Adrenal gland (tissue), 12 donors: ENCODE data around the gene PRPF19. TPM values are rescaled to one million over a fixed set of nuclear protein-coding genes. Genes with fewer than 3 reads are reported as not detected.
A peak's percentile ranks its signal among the peaks of the same experiment; 100 is the strongest.

ENCODE experiments used
- DNase-seq, 7 donors: peaks; one replicate each; pipeline ENCODE4 v3.0.0-alpha.2; 2019 to 2020
- H3K27ac ChIP-seq, 5 donors: fragments of 200-600 bp; sonication (generic) in 4 of 5; 1 replicate in 3 of 5; 2 replicates in 2 of 5; pipeline versions ENCODE4 v1.5.1 to v1.8.0; 2016 to 2020; ENCODE audit warnings: mild to moderate bottlenecking in 1 of 5
- H3K27me3 ChIP-seq: fragments of 200-600 bp; 2 replicates; pipeline ENCODE4 v1.8.0; 2021
- H3K36me3 ChIP-seq, 2 donors: fragments of 200-600 bp; replicated peaks in 1 of 2; 1 replicate in 1 of 2; 2 replicates in 1 of 2; pipeline versions ENCODE4 v1.5.1 to v1.8.0; 2018 to 2022
- H3K4me1 ChIP-seq, 2 donors: fragments of 200-600 bp; replicated peaks in 1 of 2; 1 replicate in 1 of 2; 2 replicates in 1 of 2; pipeline versions ENCODE4 v1.5.1 to v1.8.0; 2018 to 2021
- H3K4me3 ChIP-seq, 4 donors: fragments of 200-600 bp; sonication (generic) in 3 of 4; one replicate each; pipeline ENCODE4 v1.5.1; 2016 to 2018
- H3K9me3 ChIP-seq, 3 donors: fragments of 200-600 bp; sonication (generic) in 1 of 3; replicated peaks in 1 of 3; 1 replicate in 2 of 3; 2 replicates in 1 of 3; pipeline versions ENCODE4 v1.5.1 to v1.8.0; 2016 to 2021
- POLR2A ChIP-seq, 2 donors: fragments of 450-650 bp; IDR thresholded peaks; one replicate each; pipeline ENCODE4 v1.6.1; 2017; ENCODE audit warnings: antibody characterized with exemption in 2 of 2, mild to moderate bottlenecking in 2 of 2, moderate library complexity in 1 of 2
- WGBS, 4 donors: extraction: QIAGEN DNeasy Blood & Tissue Kit in 2 of 4; methylation state at CpG; one replicate each; pipeline versions ENCODE4 v1.1.5 to v1.1.7; 2013 to 2017; 5-methylcytosine and 5-hydroxymethylcytosine counted together
- intact Hi-C, 2 donors: fragments of 100-400 bp; cut with DNase I; formaldehyde crosslinking; loops; one replicate each; pipeline versions ENCODE4 v1.14.1 to v1.15.0; 2022 to 2023
- polyA plus RNA-seq, 3 donors: library from polyadenylated mRNA; stranded (reverse); fragments of 200-250 nt in 2 of 3; fragments of 350-450 nt in 1 of 3; fragmentation: Illumina TruSeq in 1 of 3; extraction: RNeasy Lipid Tissue Mini Kit (QIAGEN cat#74804) in 1 of 3; gene quantifications; one replicate each; pipeline ENCODE4 v1.2.3, GENCODE V29; 2013 to 2014
- total RNA-seq, 9 donors: library from RNA; depleted of rRNA in 4 of 9; stranded (reverse); fragments of >200 nt in 4 of 9; fragments of 120-200 nt in 1 of 9; fragmentation: NEBNext Ultra II Directional in 1 of 9; extraction: Animal tissue kit (Norgen Biotek cat#: 25700) in 1 of 9; gene quantifications; one replicate each; pipeline versions ENCODE4 v1.1.0 to v1.2.4, GENCODE V29; 2013 to 2023
- TF ChIP-seq, protein P1 (sequence below), 6 experiments: fragments of 450-650 bp in 4 of 6; fragments of 200-600 bp in 2 of 6; sonication (generic) in 1 of 6; IDR thresholded peaks; 1 replicate in 5 of 6; 2 replicates in 1 of 6; pipeline versions ENCODE4 v1.5.1 to v1.8.0; 2016 to 2021; ENCODE audit warnings: antibody characterized with exemption in 6 of 6, mild to moderate bottlenecking in 2 of 6, moderate library complexity in 1 of 6
- donor health status: healthy with polysubstance abuse.
- donor health status: Bipolar disorder and iron deficiency.
- donor health status: DM: yes; HTN: yes; CAD: no.
- donor health status: DM: no; HTN: no; CAD: no.
- donor health status: DM: no; HTN: no; CAD: no.
- donor health status: DM: yes; HTN: yes; CAD: no.

The PRPF19 gene
- total and polyA plus RNA-seq, 12 donors: 45.5 to 129 (median 100.0) TPM

DNA sequence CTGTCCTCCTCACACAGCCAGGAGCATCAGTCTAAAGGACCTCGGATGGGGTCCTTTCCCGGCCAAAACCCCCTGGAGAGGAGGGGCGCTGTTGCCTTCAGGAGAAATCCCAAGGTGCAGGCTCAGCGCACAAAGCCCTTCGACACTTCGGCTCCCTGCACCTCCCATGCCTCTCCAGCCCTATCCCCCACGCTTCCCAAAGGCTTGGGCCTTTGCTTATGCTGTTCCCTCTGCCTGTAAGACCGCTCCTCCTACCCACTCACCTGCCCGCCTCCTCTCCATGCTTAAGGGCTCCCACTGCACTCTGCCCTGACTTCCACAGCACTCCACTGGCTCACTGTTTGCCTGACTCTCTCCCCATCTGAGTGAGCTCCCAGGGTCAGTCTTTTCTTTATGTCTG is 32.1 kb upstream of the PRPF19 start:
- Histone ChIP-seq H3K36me3 (peaks cover 0 to 7% of the 10 kb centered on the region in 2 donors), H3K9me3 (no peaks in the 10 kb centered on the region), H3K4me1 (no peaks in the 10 kb centered on the region), H3K27me3 (no peaks in the 10 kb centered on the region), H3K27ac (no peak overlapping the region), H3K4me3 (no peak overlapping the region)
- 78 to 88% (median 85%) methylated on average over 9 of the region's 9 CpGs for WGBS, 4 donors
- TF ChIP-seq POLR2A (IDR thresholded peaks at IDR 0.05): no peak
- TF ChIP-seq, protein P1, sequence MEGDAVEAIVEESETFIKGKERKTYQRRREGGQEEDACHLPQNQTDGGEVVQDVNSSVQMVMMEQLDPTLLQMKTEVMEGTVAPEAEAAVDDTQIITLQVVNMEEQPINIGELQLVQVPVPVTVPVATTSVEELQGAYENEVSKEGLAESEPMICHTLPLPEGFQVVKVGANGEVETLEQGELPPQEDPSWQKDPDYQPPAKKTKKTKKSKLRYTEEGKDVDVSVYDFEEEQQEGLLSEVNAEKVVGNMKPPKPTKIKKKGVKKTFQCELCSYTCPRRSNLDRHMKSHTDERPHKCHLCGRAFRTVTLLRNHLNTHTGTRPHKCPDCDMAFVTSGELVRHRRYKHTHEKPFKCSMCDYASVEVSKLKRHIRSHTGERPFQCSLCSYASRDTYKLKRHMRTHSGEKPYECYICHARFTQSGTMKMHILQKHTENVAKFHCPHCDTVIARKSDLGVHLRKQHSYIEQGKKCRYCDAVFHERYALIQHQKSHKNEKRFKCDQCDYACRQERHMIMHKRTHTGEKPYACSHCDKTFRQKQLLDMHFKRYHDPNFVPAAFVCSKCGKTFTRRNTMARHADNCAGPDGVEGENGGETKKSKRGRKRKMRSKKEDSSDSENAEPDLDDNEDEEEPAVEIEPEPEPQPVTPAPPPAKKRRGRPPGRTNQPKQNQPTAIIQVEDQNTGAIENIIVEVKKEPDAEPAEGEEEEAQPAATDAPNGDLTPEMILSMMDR (IDR thresholded peaks at IDR 0.05): no peak
- no peak for DNase-seq
- intact Hi-C loops: no loop called here

DNA sequence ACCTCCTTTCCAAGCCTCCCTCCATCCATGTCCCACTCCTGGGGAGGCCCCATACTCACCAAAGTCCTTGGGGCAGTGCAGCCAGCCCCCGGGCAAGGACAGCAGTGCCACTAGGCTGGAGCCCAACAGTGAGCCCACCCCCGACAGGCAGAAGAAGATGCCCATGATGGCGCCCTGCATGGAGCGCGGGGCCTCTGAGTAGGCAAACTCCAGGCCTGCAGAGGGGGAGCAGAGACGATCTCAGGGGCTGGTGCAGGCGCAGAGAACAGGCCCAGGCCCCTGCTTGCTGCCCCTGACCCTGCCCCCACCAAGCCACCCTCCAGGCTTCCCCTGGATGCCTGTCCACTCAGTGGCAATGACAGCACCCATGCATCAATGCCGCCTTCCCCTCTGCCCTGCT is 31.4 kb upstream of the PRPF19 start:
- H3K36me3 ChIP-seq: peaks cover 0 to 7% of the 10 kb centered on the region in 2 donors
- H3K27ac ChIP-seq: peak overlapping the region in 1 of 5 donors; percentile 76
- H3K27me3 ChIP-seq: no peaks in the 10 kb centered on the region
- TF ChIP-seq POLR2A (IDR thresholded peaks at IDR 0.05): no peak
- TF ChIP-seq, protein P1 (IDR thresholded peaks at IDR 0.05): no peak
- H3K4me1 ChIP-seq: no peaks in the 10 kb centered on the region
- WGBS, 4 donors: 83 to 90% (median 86%) methylated on average over 3 to 8 of the region's 8 CpGs
- no peak overlapping the region for H3K4me3 ChIP-seq
- DNase-seq: no peak
- H3K9me3 ChIP-seq: no peaks in the 10 kb centered on the region
- intact Hi-C loops: no loop called here

DNA sequence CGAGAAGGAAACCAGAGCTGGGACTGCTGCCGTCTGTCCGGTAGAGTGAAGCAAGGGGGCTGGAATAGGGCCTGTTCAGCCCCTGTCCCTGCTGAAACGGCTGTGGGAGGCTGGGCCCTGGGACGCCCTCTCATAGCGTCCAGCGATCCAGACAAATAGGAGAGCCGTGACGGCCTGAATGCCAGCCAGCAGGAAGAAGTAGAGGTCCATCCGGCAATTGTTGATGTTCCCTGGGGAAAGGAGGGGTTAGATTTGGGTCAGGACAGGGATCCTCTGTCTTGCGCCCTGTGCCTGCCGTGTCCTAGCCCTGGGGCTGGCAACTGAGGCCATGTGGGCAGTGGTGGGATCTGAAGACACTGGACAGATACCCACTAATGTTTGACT is 30.8 kb upstream of the PRPF19 start:
- WGBS, 4 donors: 75 to 84% (median 77%) methylated on average over 11 to 12 of the region's 12 CpGs
- intact Hi-C loops: no loop called here
- Histone ChIP-seq H3K27ac (peak overlapping the region in 2 of 5 donors; percentile 11 to 76), H3K27me3 (no peaks in the 10 kb centered on the region), H3K4me1 (no peaks in the 10 kb centered on the region), H3K36me3 (peaks cover 0 to 7% of the 10 kb centered on the region in 2 donors), H3K9me3 (no peaks in the 10 kb centered on the region), H3K4me3 (no peak overlapping the region)
- DNase-seq: peak in 3 of 7 donors; percentile 55 to 76 (median 59)
- TF ChIP-seq, protein P1 (IDR thresholded peaks at IDR 0.05): no peak
- TF ChIP-seq POLR2A (IDR thresholded peaks at IDR 0.05): no peak

DNA sequence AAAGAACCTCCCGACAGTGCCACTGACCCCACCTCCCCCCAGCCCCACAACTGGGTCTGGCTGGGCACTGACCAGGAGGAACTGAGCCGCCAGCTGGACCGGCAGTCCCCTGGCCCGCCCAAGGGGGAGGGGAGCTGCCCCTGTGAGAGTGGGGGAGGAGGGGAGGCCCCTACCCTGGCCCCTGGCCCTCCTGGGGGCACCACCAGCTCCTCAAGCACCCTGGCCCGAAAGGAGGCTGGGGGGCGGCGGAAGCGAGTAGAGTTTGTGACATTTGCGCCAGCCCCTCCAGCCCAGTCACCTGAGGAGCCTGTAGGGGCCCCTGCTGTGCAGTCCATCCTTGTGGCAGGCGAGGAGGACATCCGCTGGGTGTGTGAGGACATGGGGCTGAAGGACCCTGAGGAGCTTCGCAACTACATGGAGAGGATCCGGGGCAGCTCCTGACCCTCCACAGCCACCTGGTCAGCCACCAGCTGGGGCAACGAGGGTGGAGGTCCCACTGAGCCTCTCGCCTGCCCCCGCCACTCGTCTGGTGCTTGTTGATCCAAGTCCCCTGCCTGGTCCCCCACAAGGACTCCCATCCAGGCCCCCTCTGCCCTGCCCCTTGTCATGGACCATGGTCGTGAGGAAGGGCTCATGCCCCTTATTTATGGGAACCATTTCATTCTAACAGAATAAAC is 30.2 kb upstream of the PRPF19 start:
- 89 to 94% (median 93%) methylated on average over 6 to 18 of the region's 18 CpGs for WGBS, 4 donors
- Histone ChIP-seq H3K36me3 (peaks cover 0 to 7% of the 10 kb centered on the region in 2 donors), H3K4me3 (no peak overlapping the region), H3K4me1 (no peaks in the 10 kb centered on the region), H3K9me3 (no peaks in the 10 kb centered on the region), H3K27me3 (no peaks in the 10 kb centered on the region), H3K27ac (peak overlapping the region in 2 of 5 donors; percentile 11 to 76)
- no peak for DNase-seq
- no peak for TF ChIP-seq POLR2A (IDR thresholded peaks at IDR 0.05)
- TF ChIP-seq, protein P1 (IDR thresholded peaks at IDR 0.05): no peak
- intact Hi-C loops: no loop called here
